ENCODE data around the gene IGF1R. TPM values are rescaled to one million over a fixed set of nuclear protein-coding genes. Genes with fewer than 3 reads are reported as not detected.

Gene IGF1R
- total RNA-seq, 1 experiment from 2014 or later, result 0.56 TPM

DNA sequence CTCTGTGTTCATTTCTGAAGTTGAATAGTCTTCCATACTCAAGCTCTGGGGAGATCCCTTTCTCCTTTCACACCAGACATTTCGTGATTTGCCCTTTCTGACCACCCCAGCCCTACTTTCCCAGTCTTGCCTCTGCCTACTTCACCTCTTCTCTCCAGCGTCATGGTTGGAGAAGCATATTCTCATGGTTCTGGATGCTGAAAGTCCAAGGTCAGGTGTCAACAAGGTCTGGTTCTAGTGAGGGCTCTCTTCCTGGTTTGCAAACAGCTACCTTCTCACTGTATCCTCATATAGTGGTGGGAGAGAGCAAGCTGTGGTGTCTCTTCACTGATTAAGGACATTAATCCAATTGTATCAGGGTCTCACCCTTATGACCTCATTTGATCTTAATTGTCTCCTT is 169.4 kb downstream of the IGF1R start:
- Histone ChIP-seq H3K9me2 (replicated peaks; ENCODE audit: insufficient read depth, low read length) (no peaks in the 10 kb centered on the region), H3K27ac (ENCODE audit: low read length) (no peak overlapping the region)

DNA sequence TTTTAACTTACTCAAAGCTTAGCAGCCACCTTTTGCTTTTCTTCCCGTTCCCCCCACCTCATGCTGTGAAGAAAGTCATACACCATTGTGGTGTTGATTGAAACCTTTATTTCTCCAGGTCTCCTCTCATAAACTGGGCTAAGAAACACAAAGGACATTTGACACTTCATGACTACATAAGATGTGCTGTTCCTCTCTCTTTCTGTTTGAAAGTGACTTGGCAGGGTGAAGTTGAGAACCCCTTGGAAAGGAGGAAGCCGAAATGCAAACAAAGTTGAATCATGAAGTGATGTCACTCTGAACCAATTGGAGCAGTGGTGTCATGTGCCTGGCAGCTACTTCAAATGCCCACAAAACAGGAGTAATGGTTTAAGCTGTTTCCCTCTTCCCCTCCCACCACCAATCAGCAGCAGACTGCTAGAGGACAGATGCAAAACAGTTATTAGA is 174.7 kb downstream of the IGF1R start:
- H3K4me2 ChIP-seq (ENCODE audit: low read depth, low read length, poor library complexity, severe bottlenecking), result no peak overlapping the region
- no peaks in the 10 kb centered on the region for H3K27me3 ChIP-seq (ENCODE audit: low read length)
- H3K4me3 ChIP-seq (ENCODE audit: low read length), result no peak overlapping the region
- no peak overlapping the region for H3K27ac ChIP-seq (ENCODE audit: low read length)
- no peak overlapping the region for H2AFZ ChIP-seq (ENCODE audit: low read length)
- no peaks in the 10 kb centered on the region for H3K9me3 ChIP-seq (ENCODE audit: low read length)
- H3K9ac ChIP-seq (ENCODE audit: low read length), result no peak overlapping the region
- no peaks in the 10 kb centered on the region for H3K36me3 ChIP-seq (ENCODE audit: insufficient read depth, low read length)
- no peaks in the 10 kb centered on the region for H3K4me1 ChIP-seq (ENCODE audit: low read length)
- no peaks in the 10 kb centered on the region for H3K9me2 ChIP-seq (replicated peaks; ENCODE audit: insufficient read depth, low read length)
- no peaks in the 10 kb centered on the region for H4K20me1 ChIP-seq (ENCODE audit: insufficient read depth, low read depth, low read length)
- H3K79me2 ChIP-seq (ENCODE audit: low read length), result no peaks in the 10 kb centered on the region
- DNase-seq, result no peak

More for the DNA sequence above, 169.4 kb downstream of the IGF1R start:
- H3K79me2 ChIP-seq (ENCODE audit: low read length), result no peaks in the 10 kb centered on the region
- no peak overlapping the region for H3K4me2 ChIP-seq (ENCODE audit: low read depth, low read length, poor library complexity, severe bottlenecking)
- H3K4me3 ChIP-seq (ENCODE audit: low read length), result no peak overlapping the region
- H3K9ac ChIP-seq (ENCODE audit: low read length), result no peak overlapping the region
- H2AFZ ChIP-seq (ENCODE audit: low read length), result no peak overlapping the region
- DNase-seq, result no peak
- H3K27me3 ChIP-seq (ENCODE audit: low read length), result no peaks in the 10 kb centered on the region
- H4K20me1 ChIP-seq (ENCODE audit: insufficient read depth, low read depth, low read length), result no peaks in the 10 kb centered on the region
- H3K9me3 ChIP-seq (ENCODE audit: low read length), result no peaks in the 10 kb centered on the region
- H3K4me1 ChIP-seq (ENCODE audit: low read length), result no peaks in the 10 kb centered on the region
- no peaks in the 10 kb centered on the region for H3K36me3 ChIP-seq (ENCODE audit: insufficient read depth, low read length)

DNA sequence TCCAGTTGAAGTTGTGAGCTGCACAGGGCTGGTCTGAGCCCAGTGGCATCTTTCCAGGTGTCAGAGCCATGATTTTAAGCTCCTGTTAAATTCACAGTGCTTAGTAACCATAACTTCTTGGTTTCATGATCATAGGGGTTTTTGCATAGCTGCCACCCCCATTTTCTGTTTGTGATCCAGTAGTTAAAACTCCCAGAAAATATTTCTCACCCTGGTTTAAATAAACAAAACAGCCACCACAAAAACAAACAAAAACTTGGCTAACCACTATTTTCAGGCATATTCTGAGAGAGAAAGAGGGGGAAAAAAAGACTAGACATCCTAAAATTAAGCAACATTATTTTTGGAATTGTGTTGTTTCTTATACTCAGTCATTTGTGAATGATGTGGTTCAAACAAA is 175.3 kb downstream of the IGF1R start:
- Histone ChIP-seq H2AFZ (ENCODE audit: low read length) (no peak overlapping the region), H3K9ac (ENCODE audit: low read length) (no peak overlapping the region), H3K9me2 (replicated peaks; ENCODE audit: insufficient read depth, low read length) (no peaks in the 10 kb centered on the region), H3K4me1 (ENCODE audit: low read length) (no peaks in the 10 kb centered on the region), H3K9me3 (ENCODE audit: low read length) (no peaks in the 10 kb centered on the region; the same call in 1 of the 2 replicates), H3K79me2 (ENCODE audit: low read length) (no peaks in the 10 kb centered on the region), H3K27ac (ENCODE audit: low read length) (no peak overlapping the region), H3K36me3 (ENCODE audit: insufficient read depth, low read length) (no peaks in the 10 kb centered on the region), H3K4me2 (ENCODE audit: low read depth, low read length, poor library complexity, severe bottlenecking) (no peak overlapping the region), H3K27me3 (ENCODE audit: low read length) (no peaks in the 10 kb centered on the region), H3K4me3 (ENCODE audit: low read length) (no peak overlapping the region), H4K20me1 (ENCODE audit: insufficient read depth, low read depth, low read length) (no peaks in the 10 kb centered on the region)
- DNase-seq, result no peak

DNA sequence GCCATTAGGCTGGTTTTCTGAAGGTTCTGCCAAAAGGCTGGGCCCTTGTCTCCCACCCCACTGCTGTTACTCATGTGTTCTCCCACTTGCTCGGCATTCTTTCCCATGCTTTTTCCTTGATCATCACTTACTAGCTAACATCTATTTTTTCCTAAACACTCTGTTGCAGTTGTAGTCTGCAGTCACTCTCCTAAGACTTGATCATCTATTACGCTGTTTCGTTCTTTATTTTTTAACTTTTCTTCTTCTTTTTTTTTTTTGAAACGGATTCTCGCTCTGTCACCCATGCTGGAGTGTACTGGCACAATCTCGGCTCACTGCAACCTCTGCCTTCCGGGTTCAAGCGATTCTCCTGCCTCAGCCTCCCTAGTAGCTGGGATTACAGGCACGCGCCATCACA is 176.3 kb downstream of the IGF1R start:
- DNase-seq, result no peak
- Histone ChIP-seq H3K9ac (ENCODE audit: low read length) (no peak overlapping the region), H3K9me3 (ENCODE audit: low read length) (no peaks in the 10 kb centered on the region; the same call in 1 of the 2 replicates)

DNA sequence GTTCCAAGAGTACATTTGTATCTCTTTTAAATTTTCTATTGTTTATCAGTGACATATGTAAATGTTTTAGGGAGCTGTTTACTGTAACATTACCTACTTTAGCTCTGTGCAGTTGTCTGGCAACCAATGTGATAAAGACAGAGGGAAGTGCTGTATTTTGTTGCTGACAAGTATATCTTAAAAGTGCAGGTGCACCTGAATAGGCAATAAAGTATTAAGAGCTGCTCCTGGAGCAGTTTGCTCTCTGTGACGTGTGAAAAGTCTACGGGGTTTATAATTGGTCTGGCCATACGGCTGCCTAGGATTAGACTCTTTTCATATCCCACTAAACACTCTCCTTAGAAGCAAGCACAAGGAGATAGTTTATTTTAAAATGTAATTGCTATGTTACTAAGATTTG is 178.3 kb downstream of the IGF1R start:
- no peaks in the 10 kb centered on the region for H3K27me3 ChIP-seq (ENCODE audit: low read length)
- peaks cover 6% of the 10 kb centered on the region for H3K9me3 ChIP-seq (ENCODE audit: low read length)
- H3K27ac ChIP-seq (ENCODE audit: low read length), result no peak overlapping the region
- H3K9ac ChIP-seq (ENCODE audit: low read length), result no peak overlapping the region
- no peaks in the 10 kb centered on the region for H4K20me1 ChIP-seq (ENCODE audit: insufficient read depth, low read depth, low read length)
- H3K79me2 ChIP-seq (ENCODE audit: low read length), result no peaks in the 10 kb centered on the region
- H3K9me2 ChIP-seq (replicated peaks; ENCODE audit: insufficient read depth, low read length), result no peaks in the 10 kb centered on the region
- no peak overlapping the region for H3K4me2 ChIP-seq (ENCODE audit: low read depth, low read length, poor library complexity, severe bottlenecking)
- H3K4me3 ChIP-seq (ENCODE audit: low read length), result no peak overlapping the region
- H3K4me1 ChIP-seq (ENCODE audit: low read length), result no peaks in the 10 kb centered on the region
- H3K36me3 ChIP-seq (ENCODE audit: insufficient read depth, low read length), result no peaks in the 10 kb centered on the region
- no peak for DNase-seq
- H2AFZ ChIP-seq (ENCODE audit: low read length), result no peak overlapping the region

More for the DNA sequence above, 176.3 kb downstream of the IGF1R start:
- H3K4me3 ChIP-seq (ENCODE audit: low read length), result no peak overlapping the region
- H3K79me2 ChIP-seq (ENCODE audit: low read length), result no peaks in the 10 kb centered on the region
- H3K9me2 ChIP-seq (replicated peaks; ENCODE audit: insufficient read depth, low read length), result no peaks in the 10 kb centered on the region
- no peaks in the 10 kb centered on the region for H3K4me1 ChIP-seq (ENCODE audit: low read length)
- no peaks in the 10 kb centered on the region for H3K27me3 ChIP-seq (ENCODE audit: low read length)
- H3K36me3 ChIP-seq (ENCODE audit: insufficient read depth, low read length), result no peaks in the 10 kb centered on the region
- no peak overlapping the region for H3K27ac ChIP-seq (ENCODE audit: low read length)
- no peak overlapping the region for H2AFZ ChIP-seq (ENCODE audit: low read length)
- H3K4me2 ChIP-seq (ENCODE audit: low read depth, low read length, poor library complexity, severe bottlenecking), result no peak overlapping the region
- no peaks in the 10 kb centered on the region for H4K20me1 ChIP-seq (ENCODE audit: insufficient read depth, low read depth, low read length)

DNA sequence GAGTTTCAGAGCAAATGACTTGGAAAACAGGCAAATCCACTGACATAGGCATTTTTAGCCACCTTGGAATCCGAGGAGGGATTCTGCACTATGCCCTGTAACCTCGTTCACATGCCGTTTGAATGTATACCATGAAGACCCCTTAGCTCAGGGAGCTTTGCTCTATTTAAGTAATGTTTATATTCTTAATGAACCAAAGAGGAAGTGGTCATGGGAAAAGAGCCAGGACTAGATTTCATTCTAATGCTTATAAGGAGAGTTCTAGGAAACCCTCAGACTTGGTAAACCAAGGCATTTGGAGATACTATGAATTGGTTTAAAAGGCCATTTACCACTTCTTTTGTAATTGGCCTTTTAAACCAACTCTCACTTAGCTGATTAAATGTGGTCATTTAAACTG is 178.9 kb downstream of the IGF1R start:
- Histone ChIP-seq H3K9ac (ENCODE audit: low read length) (no peak overlapping the region), H2AFZ (ENCODE audit: low read length) (no peak overlapping the region), H4K20me1 (ENCODE audit: insufficient read depth, low read depth, low read length) (no peaks in the 10 kb centered on the region), H3K27ac (ENCODE audit: low read length) (no peak overlapping the region), H3K36me3 (ENCODE audit: insufficient read depth, low read length) (no peaks in the 10 kb centered on the region), H3K9me2 (replicated peaks; ENCODE audit: insufficient read depth, low read length) (no peaks in the 10 kb centered on the region), H3K4me1 (ENCODE audit: low read length) (no peaks in the 10 kb centered on the region), H3K4me2 (ENCODE audit: low read depth, low read length, poor library complexity, severe bottlenecking) (no peak overlapping the region), H3K79me2 (ENCODE audit: low read length) (no peaks in the 10 kb centered on the region), H3K27me3 (ENCODE audit: low read length) (no peaks in the 10 kb centered on the region), H3K9me3 (ENCODE audit: low read length) (peaks cover 6% of the 10 kb centered on the region), H3K4me3 (ENCODE audit: low read length) (no peak overlapping the region)
- DNase-seq, result no peak

DNA sequence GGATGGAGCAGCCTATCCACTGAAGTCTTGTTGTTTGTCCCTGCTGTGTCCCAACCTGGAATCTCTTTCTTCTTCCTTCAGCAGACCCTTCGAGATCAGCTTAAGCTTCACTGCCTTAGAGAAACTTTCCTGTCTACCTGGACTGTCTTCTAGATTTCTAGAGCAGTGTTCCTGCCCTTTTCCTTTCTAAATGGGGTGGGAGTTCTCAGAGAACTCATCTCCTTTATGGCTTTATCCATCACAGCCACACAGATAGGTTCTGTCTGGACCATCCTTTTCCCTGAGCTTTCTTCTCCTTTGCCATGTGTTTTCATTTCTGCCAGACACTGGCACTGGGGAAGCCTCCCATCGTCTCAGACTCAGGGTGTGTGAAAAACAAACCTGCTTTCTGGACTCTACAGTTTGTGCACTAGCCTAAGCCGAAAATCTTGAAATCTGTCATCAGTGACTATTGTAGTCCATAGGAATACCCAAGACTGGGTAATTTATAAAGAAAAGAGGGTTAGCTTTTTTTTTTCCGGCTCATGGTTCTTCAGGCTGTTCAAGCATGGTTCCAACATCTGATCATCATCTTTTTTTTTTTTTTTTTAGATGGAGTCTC is 181.8 kb downstream of the IGF1R start:
- no peaks in the 10 kb centered on the region for H3K4me1 ChIP-seq (ENCODE audit: low read length)
- H3K4me3 ChIP-seq (ENCODE audit: low read length), result no peak overlapping the region
- DNase-seq, result no peak
- no peaks in the 10 kb centered on the region for H3K36me3 ChIP-seq (ENCODE audit: insufficient read depth, low read length)
- H3K4me2 ChIP-seq (ENCODE audit: low read depth, low read length, poor library complexity, severe bottlenecking), result no peak overlapping the region
- no peak overlapping the region for H2AFZ ChIP-seq (ENCODE audit: low read length)
- H3K27ac ChIP-seq (ENCODE audit: low read length), result no peak overlapping the region
- no peak overlapping the region for H3K9ac ChIP-seq (ENCODE audit: low read length)
- H3K79me2 ChIP-seq (ENCODE audit: low read length), result no peaks in the 10 kb centered on the region
- H3K9me2 ChIP-seq (replicated peaks; ENCODE audit: insufficient read depth, low read length), result no peaks in the 10 kb centered on the region
- no peaks in the 10 kb centered on the region for H3K27me3 ChIP-seq (ENCODE audit: low read length)
- H3K9me3 ChIP-seq (ENCODE audit: low read length), result peaks cover 6% of the 10 kb centered on the region
- no peaks in the 10 kb centered on the region for H4K20me1 ChIP-seq (ENCODE audit: insufficient read depth, low read depth, low read length)

DNA sequence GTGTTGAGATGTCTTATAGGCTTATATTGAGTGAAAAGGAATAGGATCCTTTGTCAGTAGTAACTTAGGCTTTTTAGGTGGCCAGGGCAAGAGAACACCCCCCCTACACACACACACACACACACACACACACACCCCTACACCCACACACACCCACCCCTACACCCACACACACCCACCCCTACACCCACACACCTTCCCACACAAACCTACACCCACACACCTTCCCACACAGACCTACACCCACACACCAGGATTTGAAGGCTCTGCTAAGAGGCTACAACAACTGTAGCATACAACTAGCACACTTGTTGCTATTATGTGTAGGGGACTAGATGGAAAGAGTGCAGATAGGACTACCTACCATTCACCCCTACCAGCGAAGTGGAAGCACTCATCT is 186.6 kb downstream of the IGF1R start:
- Histone ChIP-seq H3K27ac (ENCODE audit: low read length) (no peak overlapping the region), H3K9me3 (ENCODE audit: low read length) (peaks cover 3% of the 10 kb centered on the region), H3K9ac (ENCODE audit: low read length) (no peak overlapping the region), H3K4me3 (ENCODE audit: low read length) (no peak overlapping the region), H3K27me3 (ENCODE audit: low read length) (no peaks in the 10 kb centered on the region), H3K4me1 (ENCODE audit: low read length) (no peaks in the 10 kb centered on the region), H2AFZ (ENCODE audit: low read length) (no peak overlapping the region), H3K9me2 (replicated peaks; ENCODE audit: insufficient read depth, low read length) (no peaks in the 10 kb centered on the region), H4K20me1 (ENCODE audit: insufficient read depth, low read depth, low read length) (no peaks in the 10 kb centered on the region), H3K4me2 (ENCODE audit: low read depth, low read length, poor library complexity, severe bottlenecking) (no peak overlapping the region), H3K79me2 (ENCODE audit: low read length) (no peaks in the 10 kb centered on the region), H3K36me3 (ENCODE audit: insufficient read depth, low read length) (no peaks in the 10 kb centered on the region)
- no peak for DNase-seq

All from Karpas-422 (cell line).